ENCODE results near the gene MYPN. TPM values are rescaled to one million over a fixed set of nuclear protein-coding genes. Genes with fewer than 3 reads are reported as not detected.
"Not testable (repeated sequence)": the region's sequence is repeated elsewhere in the genome, so short reads cannot be mapped to it uniquely, and the experiment has no call there.

Gene MYPN
- total RNA-seq, 1 experiment from 2014 or later = 0.37 TPM

- no TSS peak for BruUV-seq (replicated peaks)
- Mint-ChIP-seq H3K36me3 (ENCODE audit: insufficient read depth, unreplicated experiment) (no peaks in the 10 kb centered on the region), H3K27ac (ENCODE audit: low read depth, unreplicated experiment) (no peak overlapping the region), H3K4me3 (ENCODE audit: unreplicated experiment) (no peak overlapping the region), H3K27me3 (ENCODE audit: insufficient read depth, unreplicated experiment) (no peaks in the 10 kb centered on the region), H3K4me1 (ENCODE audit: insufficient read depth, unreplicated experiment) (no peaks in the 10 kb centered on the region), H3K9me3 (ENCODE audit: unreplicated experiment) (no peaks in the 10 kb centered on the region)
- ChIA-PET CTCF (interaction anchor here (1.0 to 2.4 kb wide), 3 partner anchors 29 to 61 kb away, joined by 3 to 6 read pairs (median 5); no protein-coding TSS in a partner anchor), POLR2A (no interaction called here)
- TF ChIP-seq, protein P1, sequence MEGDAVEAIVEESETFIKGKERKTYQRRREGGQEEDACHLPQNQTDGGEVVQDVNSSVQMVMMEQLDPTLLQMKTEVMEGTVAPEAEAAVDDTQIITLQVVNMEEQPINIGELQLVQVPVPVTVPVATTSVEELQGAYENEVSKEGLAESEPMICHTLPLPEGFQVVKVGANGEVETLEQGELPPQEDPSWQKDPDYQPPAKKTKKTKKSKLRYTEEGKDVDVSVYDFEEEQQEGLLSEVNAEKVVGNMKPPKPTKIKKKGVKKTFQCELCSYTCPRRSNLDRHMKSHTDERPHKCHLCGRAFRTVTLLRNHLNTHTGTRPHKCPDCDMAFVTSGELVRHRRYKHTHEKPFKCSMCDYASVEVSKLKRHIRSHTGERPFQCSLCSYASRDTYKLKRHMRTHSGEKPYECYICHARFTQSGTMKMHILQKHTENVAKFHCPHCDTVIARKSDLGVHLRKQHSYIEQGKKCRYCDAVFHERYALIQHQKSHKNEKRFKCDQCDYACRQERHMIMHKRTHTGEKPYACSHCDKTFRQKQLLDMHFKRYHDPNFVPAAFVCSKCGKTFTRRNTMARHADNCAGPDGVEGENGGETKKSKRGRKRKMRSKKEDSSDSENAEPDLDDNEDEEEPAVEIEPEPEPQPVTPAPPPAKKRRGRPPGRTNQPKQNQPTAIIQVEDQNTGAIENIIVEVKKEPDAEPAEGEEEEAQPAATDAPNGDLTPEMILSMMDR (IDR thresholded peaks at IDR 0.05; ENCODE audit: unreplicated experiment) = no peak
- intact Hi-C loops (cut with micrococcal nuclease) = no loop called here
- no peak for DNase-seq (ENCODE audit: unreplicated experiment)
Observed at GRCh38 chr10:68242051-68242450, 132.8 kb downstream of the MYPN start.

GRCh38 chr10:68246397-68246796, 137.1 kb downstream of the MYPN start:
- POLR2A ChIA-PET; intact Hi-C loops (cut with micrococcal nuclease); DNase-seq (ENCODE audit: unreplicated experiment); H3K4me3 Mint-ChIP-seq (ENCODE audit: unreplicated experiment); BruUV-seq (replicated peaks); H3K27me3 Mint-ChIP-seq (ENCODE audit: insufficient read depth, unreplicated experiment); H3K4me1 Mint-ChIP-seq (ENCODE audit: insufficient read depth, unreplicated experiment); H3K9me3 Mint-ChIP-seq (ENCODE audit: unreplicated experiment); H3K36me3 Mint-ChIP-seq (ENCODE audit: insufficient read depth, unreplicated experiment); H3K27ac Mint-ChIP-seq (ENCODE audit: low read depth, unreplicated experiment): not testable (repeated sequence)
- CTCF ChIA-PET = interaction anchor here (0.5 to 1.0 kb wide), 3 partner anchors 9 to 128 kb away, joined by 3 to 8 read pairs (median 4); no protein-coding TSS in a partner anchor

DNA sequence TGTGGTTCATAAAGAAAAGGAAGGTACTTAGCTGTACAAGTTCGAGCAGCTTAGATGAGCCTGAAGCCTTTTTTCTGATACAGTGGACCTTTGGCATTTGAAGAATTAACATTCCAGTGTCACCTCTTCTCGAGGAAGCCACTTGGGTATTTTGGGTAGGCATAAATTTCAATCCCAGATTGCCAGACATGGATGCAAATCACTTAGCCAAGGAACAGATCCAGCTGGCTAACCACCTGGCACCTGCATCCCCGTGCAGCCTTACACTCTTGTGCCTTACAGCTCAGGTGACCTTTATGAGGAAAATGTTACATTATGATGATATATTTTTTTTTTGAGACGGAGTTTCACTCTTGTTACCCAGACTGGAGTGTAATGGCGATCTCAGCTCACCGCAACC, 138.6 kb downstream of the MYPN start:
- Mint-ChIP-seq H3K36me3 (ENCODE audit: insufficient read depth, unreplicated experiment) (no peaks in the 10 kb centered on the region), H3K27ac (ENCODE audit: low read depth, unreplicated experiment) (no peak overlapping the region), H3K9me3 (ENCODE audit: unreplicated experiment) (no peaks in the 10 kb centered on the region), H3K27me3 (ENCODE audit: insufficient read depth, unreplicated experiment) (no peaks in the 10 kb centered on the region), H3K4me1 (ENCODE audit: insufficient read depth, unreplicated experiment) (no peaks in the 10 kb centered on the region), H3K4me3 (ENCODE audit: unreplicated experiment) (no peak overlapping the region)
- TF ChIP-seq, protein P1 (IDR thresholded peaks at IDR 0.05; ENCODE audit: unreplicated experiment) = no peak
- no TSS peak for BruUV-seq (replicated peaks)
- intact Hi-C loops (cut with micrococcal nuclease) = no loop called here
- ChIA-PET POLR2A (interaction anchor here (0.5 to 0.6 kb wide), 2 partner anchors 35 to 127 kb away, joined by 3 read pairs; no protein-coding TSS in a partner anchor), CTCF (interaction anchor here (0.7 to 1.1 kb wide), 3 partner anchors 13 to 40 kb away, joined by 3 read pairs; no protein-coding TSS in a partner anchor)
- DNase-seq (ENCODE audit: unreplicated experiment) = no peak

GRCh38 chr10:68249297-68249696, 140.0 kb downstream of the MYPN start:
- Mint-ChIP-seq H3K27me3 (ENCODE audit: insufficient read depth, unreplicated experiment) (no peaks in the 10 kb centered on the region), H3K4me1 (ENCODE audit: insufficient read depth, unreplicated experiment) (no peaks in the 10 kb centered on the region), H3K9me3 (ENCODE audit: unreplicated experiment) (no peaks in the 10 kb centered on the region), H3K4me3 (ENCODE audit: unreplicated experiment) (no peak overlapping the region), H3K27ac (ENCODE audit: low read depth, unreplicated experiment) (no peak overlapping the region), H3K36me3 (ENCODE audit: insufficient read depth, unreplicated experiment) (no peaks in the 10 kb centered on the region)
- intact Hi-C loops (cut with micrococcal nuclease) = no loop called here
- no peak for DNase-seq (ENCODE audit: unreplicated experiment)
- no TSS peak for BruUV-seq (replicated peaks)
- TF ChIP-seq, protein P1 (IDR thresholded peaks at IDR 0.05; ENCODE audit: unreplicated experiment) = no peak
- ChIA-PET CTCF (interaction anchor here (0.6 to 1.5 kb wide), 2 partner anchors 53 to 90 kb away, joined by 3 to 7 read pairs; no protein-coding TSS in a partner anchor), POLR2A (interaction anchor here (0.8 to 1.2 kb wide), 2 partner anchors 9 to 19 kb away, joined by 3 read pairs; no protein-coding TSS in a partner anchor)

Data from MCF 10A (cell line).